WTC11 (cell line): ENCODE results near the gene ERVMER34-1. TPM values are rescaled to one million over a fixed set of nuclear protein-coding genes. Genes with fewer than 3 reads are reported as not detected.

Source experiments
- AFF4 ChIP-seq: sonication (generic); formaldehyde crosslinking; IDR thresholded peaks from 2 replicates; pipeline ENCODE4 v1.8.1; 2023; ENCODE audit warnings: mild to moderate bottlenecking, missing genetic modification reagents, borderline replicate concordance
- ARID4B ChIP-seq: sonication (generic); formaldehyde crosslinking; IDR thresholded peaks from 2 replicates; pipeline ENCODE4 v1.8.0; 2023; ENCODE audit warnings: missing genetic modification reagents, mild to moderate bottlenecking, borderline replicate concordance
- ATF3 ChIP-seq: sonication (generic); formaldehyde crosslinking; conservative IDR thresholded peaks from 2 replicates; pipeline ENCODE4 v1.8.1; 2022; ENCODE audit warnings: mild to moderate bottlenecking, missing genetic modification reagents
- CBFB ChIP-seq: sonication (generic); formaldehyde crosslinking; IDR thresholded peaks from 2 replicates; pipeline ENCODE4 v1.8.1; 2022; ENCODE audit warnings: mild to moderate bottlenecking, low read depth, missing genetic modification reagents
- CDX4 ChIP-seq: fragments of 250-450 bp; sonication (Bioruptor Pico); IDR thresholded peaks from 2 replicates; pipeline ENCODE4 v1.9.0; 2021; ENCODE audit warnings: moderate library complexity, mild to moderate bottlenecking, inconsistent platforms, borderline replicate concordance
- E2F4 ChIP-seq: sonication (generic); formaldehyde crosslinking; IDR thresholded peaks from 2 replicates; pipeline ENCODE4 v1.8.1; 2022; ENCODE audit warnings: low read depth, mild to moderate bottlenecking, moderate library complexity, missing genetic modification reagents, borderline replicate concordance
- ERG ChIP-seq: fragments of 250-450 bp; sonication (Bioruptor Pico); IDR thresholded peaks from 2 replicates; pipeline ENCODE4 v1.8.0; 2021; ENCODE audit warnings: mild to moderate bottlenecking
- FOXJ3 ChIP-seq: sonication (generic); formaldehyde crosslinking; IDR thresholded peaks from 2 replicates; pipeline ENCODE4 v1.9.0; 2021; ENCODE audit warnings: missing genetic modification reagents, mild to moderate bottlenecking, borderline replicate concordance
- HMGA2 ChIP-seq: fragments of 250-450 bp; sonication (Bioruptor Pico); IDR thresholded peaks from 2 replicates; pipeline ENCODE4 v1.4.0; 2021; ENCODE audit warnings: mild to moderate bottlenecking, moderate library complexity
- HMGXB4 ChIP-seq: sonication (generic); formaldehyde crosslinking; IDR thresholded peaks from 2 replicates; pipeline ENCODE4 v1.8.1; 2023; ENCODE audit warnings: mild to moderate bottlenecking, moderate library complexity, missing genetic modification reagents
- JAZF1 ChIP-seq: fragments of 250-450 bp; sonication (Bioruptor Pico); IDR thresholded peaks from 2 replicates; pipeline ENCODE4 v1.9.0; 2021; ENCODE audit warnings: moderate library complexity, mild to moderate bottlenecking, inconsistent platforms
- SMAD4 ChIP-seq: sonication (generic); formaldehyde crosslinking; IDR thresholded peaks from 2 replicates; pipeline ENCODE4 v1.8.0; 2022; ENCODE audit warnings: mild to moderate bottlenecking, missing genetic modification reagents
- TEAD1 ChIP-seq: sonication (generic); formaldehyde crosslinking; IDR thresholded peaks from 2 replicates; pipeline ENCODE4 v1.8.0; 2022; ENCODE audit warnings: mild to moderate bottlenecking, missing genetic modification reagents
- ZBTB43 ChIP-seq: sonication (generic); formaldehyde crosslinking; IDR thresholded peaks from 2 replicates; pipeline ENCODE4 v1.8.1; 2023; ENCODE audit warnings: mild to moderate bottlenecking, missing genetic modification reagents
- ZNF121 ChIP-seq: sonication (generic); formaldehyde crosslinking; IDR thresholded peaks from 2 replicates; pipeline ENCODE4 v1.8.0; 2023; ENCODE audit warnings: missing genetic modification reagents
- ZNF219 ChIP-seq: sonication (generic); formaldehyde crosslinking; IDR thresholded peaks from 2 replicates; pipeline ENCODE4 v1.8.0; 2023; ENCODE audit warnings: missing genetic modification reagents, mild to moderate bottlenecking, borderline replicate concordance
- ZNF425 ChIP-seq: fragments of 250-450 bp; sonication (Bioruptor Pico); conservative IDR thresholded peaks from 2 replicates; pipeline ENCODE4 v1.9.0; 2021; ENCODE audit warnings: mild to moderate bottlenecking
- ZSCAN18 ChIP-seq: fragments of 250-450 bp; sonication (Bioruptor Pico); IDR thresholded peaks from 2 replicates; pipeline ENCODE4 v2.1.2; 2022; ENCODE audit warnings: mild to moderate bottlenecking, moderate library complexity
- total RNA-seq: library from RNA; stranded (reverse); gene quantifications from 3 replicates; pipeline ENCODE4 v1.2.3, GENCODE V29; 2021

Gene ERVMER34-1
- total RNA-seq, 1 experiment from 2014 or later, result 14.6 TPM

GRCh38 chr4:52750819-52751486, at the start of gene ERVMER34-1 (continued):
- TF ChIP-seq ARID4B (CRISPR knock-in tag), result no peak; the same call in 1 of the 2 replicates
- no peak for TF ChIP-seq FOXJ3 (CRISPR knock-in tag)
- TF ChIP-seq AFF4 (CRISPR knock-in tag), result no peak
- peak; percentile 52; the same call in 1 of the 2 replicates for TF ChIP-seq ZNF219 (CRISPR knock-in tag)
- TF ChIP-seq ZNF425 (CRISPR knock-in tag), result no peak
- TF ChIP-seq CBFB (CRISPR knock-in tag), result peak; percentile 78; the same call in 1 of the 2 replicates
- TF ChIP-seq SMAD4 (CRISPR knock-in tag), result peak; percentile 50
- TF ChIP-seq ERG (CRISPR knock-in tag), result no peak
- peak; percentile 80 for TF ChIP-seq TEAD1 (CRISPR knock-in tag)
- no peak for TF ChIP-seq HMGA2 (CRISPR knock-in tag)
- no peak for TF ChIP-seq JAZF1 (CRISPR knock-in tag)
- peak; percentile 69 for TF ChIP-seq HMGXB4 (CRISPR knock-in tag)
- TF ChIP-seq ATF3 (CRISPR knock-in tag), result no peak
- no peak for TF ChIP-seq CDX4 (CRISPR knock-in tag)
- no peak; the same call in 1 of the 2 replicates for TF ChIP-seq E2F4 (CRISPR knock-in tag)
- TF ChIP-seq ZBTB43 (CRISPR knock-in tag), result no peak
- TF ChIP-seq ZSCAN18 (CRISPR knock-in tag), result no peak
- TF ChIP-seq ZNF121, result peak; percentile 31; the same call in 1 of the 2 replicates
